Activated naive CD4-positive, alpha-beta T cell treated with anti-CD3 and anti-CD28 coated beads for 36 hours (primary cell): ENCODE data around the gene VAV3. TPM values are rescaled to one million over a fixed set of nuclear protein-coding genes. Genes with fewer than 3 reads are reported as not detected.
"Not testable (repeated sequence)": the region's sequence is repeated elsewhere in the genome, so short reads cannot be mapped to it uniquely, and the experiment has no call there.

ENCODE experiments used
- CTCF ChIA-PET: fragments of 350-600 bp; sonication (Branson Sonifier 250); formaldehyde crosslinking; loops from one replicate; lab custom pipeline; 2021; ENCODE audit warnings: antibody characterized with exemption; lab: Charles Lee
- DNase-seq: peaks from one replicate; pipeline ENCODE4 v3.0.0-alpha.2; 2020
- H3K27ac Mint-ChIP-seq: one replicate; pipeline ENCODE4 v1.8.0; 2021; ENCODE audit warnings: mild to moderate bottlenecking, mixed read lengths
- H3K27me3 Mint-ChIP-seq: one replicate; pipeline ENCODE4 v1.8.0; 2021; ENCODE audit warnings: low read depth, mixed read lengths
- H3K36me3 Mint-ChIP-seq: one replicate; pipeline ENCODE4 v1.8.0; 2021; ENCODE audit warnings: low read depth, mixed read lengths
- H3K4me1 Mint-ChIP-seq: one replicate; pipeline ENCODE4 v1.8.0; 2021; ENCODE audit warnings: low read depth, mixed read lengths
- H3K4me3 Mint-ChIP-seq: one replicate; pipeline ENCODE4 v1.8.0; 2021; ENCODE audit warnings: mild to moderate bottlenecking, moderate library complexity, mixed read lengths
- H3K9me3 Mint-ChIP-seq: one replicate; pipeline ENCODE4 v1.8.0; 2021; ENCODE audit warnings: mixed read lengths
- intact Hi-C: fragments of 100-400 bp; cut with micrococcal nuclease; formaldehyde crosslinking; loops from one replicate; pipeline ENCODE4 v1.15.1; 2023
- total RNA-seq, 2 experiments: library from RNA; stranded (reverse); gene quantifications; one replicate each; pipeline ENCODE4 v1.2.3, GENCODE V29; 2021

VAV3 gene
- total RNA-seq, 2 experiments from 2014 or later: 1.3 to 2.3 TPM

DNA sequence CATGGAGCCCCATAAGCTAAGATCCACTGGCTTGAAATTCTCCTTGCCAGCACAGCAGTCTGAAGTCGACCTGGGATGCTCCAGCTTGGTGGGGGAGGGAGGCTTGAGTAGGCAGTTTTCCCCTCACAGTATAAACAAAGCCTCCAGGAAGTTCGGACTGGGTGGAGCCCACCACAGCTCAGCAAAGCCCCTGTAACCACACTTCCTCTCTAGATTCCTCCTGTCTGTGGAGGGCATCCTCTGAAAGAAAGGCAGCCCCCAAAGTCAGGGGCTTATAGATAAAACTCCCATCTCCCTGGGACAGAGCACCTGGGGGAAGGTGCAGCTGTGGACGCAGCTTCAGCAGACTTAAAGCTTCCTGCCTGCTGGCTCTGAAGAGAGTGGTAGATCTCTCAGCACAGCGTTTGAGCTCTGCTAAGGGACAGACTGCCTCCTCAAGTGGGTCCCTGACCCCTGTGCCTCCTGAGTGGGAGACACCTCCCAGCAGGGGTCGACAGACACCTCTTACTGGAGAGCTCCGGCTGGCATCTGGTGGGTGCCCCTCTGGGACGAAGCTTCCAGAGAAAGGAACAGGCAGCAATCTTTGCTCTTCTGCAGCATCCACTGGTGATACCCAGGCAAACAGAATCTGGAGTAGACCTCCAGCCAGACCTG, 120.3 kb downstream of the VAV3 start:
- H3K27me3 Mint-ChIP-seq, DNase-seq, intact Hi-C loops, H3K36me3 Mint-ChIP-seq, H3K9me3 Mint-ChIP-seq, H3K27ac Mint-ChIP-seq: not testable (repeated sequence)
- Mint-ChIP-seq H3K4me3 (peak overlapping the region; percentile 11), H3K4me1 (peaks cover 48% of the 10 kb centered on the region)
- CTCF ChIA-PET: interaction anchor here (0.6 to 1.5 kb wide), 6 partner anchors 59 to 282 kb away, joined by 3 to 6 read pairs (median 4); no protein-coding TSS in a partner anchor

GRCh38 chr1:107843989-107844388, 121.0 kb downstream of the VAV3 start:
- DNase-seq: no peak
- Mint-ChIP-seq H3K27me3 (no peaks in the 10 kb centered on the region), H3K36me3 (peaks cover 4% of the 10 kb centered on the region), H3K4me1 (peaks cover 48% of the 10 kb centered on the region), H3K9me3 (no peaks in the 10 kb centered on the region), H3K4me3 (peak overlapping the region; percentile 4), H3K27ac (no peak overlapping the region)
- intact Hi-C loops: no loop called here
- CTCF ChIA-PET: interaction anchor here (0.6 to 1.5 kb wide), 5 partner anchors 59 to 283 kb away, joined by 3 to 6 read pairs (median 4); no protein-coding TSS in a partner anchor

GRCh38 chr1:107842241-107842640, 122.7 kb downstream of the VAV3 start:
- Mint-ChIP-seq H3K4me1 (peaks cover 50% of the 10 kb centered on the region), H3K36me3 (peaks cover 5% of the 10 kb centered on the region), H3K9me3 (peaks cover 6% of the 10 kb centered on the region), H3K27me3 (no peaks in the 10 kb centered on the region), H3K27ac (no peak overlapping the region), H3K4me3 (no peak overlapping the region)
- CTCF ChIA-PET: interaction anchor here (1.4 to 1.8 kb wide), 2 partner anchors 39 to 283 kb away, joined by 3 to 4 read pairs; no protein-coding TSS in a partner anchor
- intact Hi-C loops: no loop called here
- peak; percentile 21 for DNase-seq

- peaks cover 61% of the 10 kb centered on the region for H3K4me1 Mint-ChIP-seq
- intact Hi-C loops: no loop called here
- CTCF ChIA-PET: interaction anchor here (0.9 to 1.8 kb wide), 2 partner anchors 37 to 285 kb away, joined by 3 to 4 read pairs; no protein-coding TSS in a partner anchor
- DNase-seq: no peak
- no peak overlapping the region for H3K4me3 Mint-ChIP-seq
- H3K36me3 Mint-ChIP-seq: peaks cover 2% of the 10 kb centered on the region
- no peaks in the 10 kb centered on the region for H3K27me3 Mint-ChIP-seq
- peaks cover 6% of the 10 kb centered on the region for H3K9me3 Mint-ChIP-seq
- H3K27ac Mint-ChIP-seq: no peak overlapping the region
Observed at GRCh38 chr1:107840725-107841124, 124.3 kb downstream of the VAV3 start.

GRCh38 chr1:107838056-107838455, 126.9 kb downstream of the VAV3 start:
- intact Hi-C loops: no loop called here
- Mint-ChIP-seq H3K27ac (no peak overlapping the region), H3K27me3 (no peaks in the 10 kb centered on the region), H3K4me3 (no peak overlapping the region), H3K9me3 (peaks cover 6% of the 10 kb centered on the region), H3K36me3 (peaks cover 2% of the 10 kb centered on the region), H3K4me1 (peaks cover 41% of the 10 kb centered on the region)
- CTCF ChIA-PET: no interaction called here
- DNase-seq: no peak

DNA sequence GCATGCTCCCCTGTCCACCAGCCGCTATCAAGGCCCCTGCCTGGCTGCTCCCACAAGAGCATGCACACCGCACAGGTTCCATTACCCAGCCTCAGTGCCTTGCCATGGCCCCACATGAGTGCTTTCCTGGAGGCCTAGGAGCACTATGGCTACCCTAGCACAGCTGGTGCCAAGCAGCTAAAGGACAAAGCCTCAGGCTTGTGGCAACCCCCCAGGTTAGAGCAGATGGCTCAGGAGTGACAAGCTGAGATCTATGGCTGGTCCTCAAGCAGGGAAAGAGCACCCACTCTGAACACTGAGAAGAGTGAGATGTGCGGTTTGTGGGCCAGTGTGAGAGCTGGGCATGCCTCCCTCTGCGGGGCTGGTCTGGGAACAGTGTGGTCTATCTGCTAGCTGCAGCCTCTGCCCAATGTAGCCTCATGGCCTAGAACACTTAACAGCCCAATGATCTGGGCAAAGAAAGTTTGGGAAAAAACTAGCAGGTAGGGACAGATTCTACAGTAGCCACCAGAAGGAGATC, 129.8 kb downstream of the VAV3 start:
- Mint-ChIP-seq H3K4me1 (peaks cover 22% of the 10 kb centered on the region), H3K36me3 (peaks cover 2% of the 10 kb centered on the region), H3K9me3 (peaks cover 6% of the 10 kb centered on the region), H3K27me3 (no peaks in the 10 kb centered on the region), H3K27ac (no peak overlapping the region), H3K4me3 (no peak overlapping the region)
- CTCF ChIA-PET: no interaction called here
- DNase-seq: no peak
- intact Hi-C loops: no loop called here

- Mint-ChIP-seq H3K27me3 (no peaks in the 10 kb centered on the region), H3K4me3 (no peak overlapping the region), H3K4me1 (peaks cover 39% of the 10 kb centered on the region), H3K27ac (no peak overlapping the region), H3K9me3 (peaks cover 6% of the 10 kb centered on the region), H3K36me3 (peaks cover 2% of the 10 kb centered on the region)
- no peak for DNase-seq
- intact Hi-C loops: no loop called here
- CTCF ChIA-PET: interaction anchor here (0.9 to 1.3 kb wide), 3 partner anchors 10 to 290 kb away, joined by 3 to 5 read pairs (median 3); no protein-coding TSS in a partner anchor
Observed at GRCh38 chr1:107833061-107833460, 131.9 kb downstream of the VAV3 start.

DNA sequence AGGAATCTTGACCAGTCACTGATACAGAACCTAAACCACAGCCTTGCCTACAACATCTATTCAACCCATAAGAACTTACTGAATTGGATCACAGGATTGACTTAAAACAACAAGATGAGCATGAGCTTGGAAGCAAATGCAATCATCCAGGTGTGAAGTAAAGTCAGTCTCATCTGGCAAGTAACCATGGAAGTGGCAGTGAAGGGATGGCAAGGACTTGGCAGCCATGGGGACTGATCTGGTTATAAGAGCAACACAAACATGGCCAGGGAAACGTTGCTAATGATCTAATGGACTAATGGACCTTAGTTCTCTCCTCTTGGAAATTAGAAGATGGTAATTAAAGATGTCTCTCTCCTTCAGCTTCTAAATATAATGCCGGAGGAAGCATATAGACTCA, 133.1 kb downstream of the VAV3 start:
- Mint-ChIP-seq H3K4me3 (no peak overlapping the region), H3K9me3 (no peaks in the 10 kb centered on the region), H3K4me1 (peaks cover 37% of the 10 kb centered on the region), H3K27me3 (no peaks in the 10 kb centered on the region), H3K27ac (no peak overlapping the region), H3K36me3 (no peaks in the 10 kb centered on the region)
- DNase-seq: no peak
- CTCF ChIA-PET: interaction anchor here (1.3 kb wide), 1 partner anchor 292 kb away, joined by 5 read pairs; no protein-coding TSS in a partner anchor
- intact Hi-C loops: no loop called here

DNA sequence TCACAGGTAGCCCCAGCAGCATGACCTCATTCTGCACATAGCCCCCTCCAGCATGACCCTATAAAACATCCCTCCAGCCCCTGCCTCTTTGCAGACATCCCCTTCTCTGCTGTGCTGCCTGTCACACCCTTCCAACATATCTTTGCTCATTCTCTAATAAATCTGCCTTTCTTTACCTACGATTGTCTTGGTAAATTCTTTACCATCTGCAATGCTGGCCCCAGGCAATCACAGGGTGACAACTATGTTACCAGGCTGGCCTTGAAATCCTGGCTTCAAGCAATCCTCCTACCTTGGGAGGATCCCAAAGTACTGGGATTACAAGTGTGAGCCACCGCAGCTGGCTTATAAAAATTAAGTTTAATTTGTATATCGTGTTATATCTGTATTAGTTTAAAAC, 134.5 kb downstream of the VAV3 start:
- Mint-ChIP-seq H3K9me3 (no peaks in the 10 kb centered on the region), H3K4me3 (no peak overlapping the region), H3K27ac (no peak overlapping the region), H3K27me3 (no peaks in the 10 kb centered on the region), H3K4me1 (peaks cover 29% of the 10 kb centered on the region), H3K36me3 (no peaks in the 10 kb centered on the region)
- intact Hi-C loops: no loop called here
- no peak for DNase-seq
- CTCF ChIA-PET: no interaction called here

DNA sequence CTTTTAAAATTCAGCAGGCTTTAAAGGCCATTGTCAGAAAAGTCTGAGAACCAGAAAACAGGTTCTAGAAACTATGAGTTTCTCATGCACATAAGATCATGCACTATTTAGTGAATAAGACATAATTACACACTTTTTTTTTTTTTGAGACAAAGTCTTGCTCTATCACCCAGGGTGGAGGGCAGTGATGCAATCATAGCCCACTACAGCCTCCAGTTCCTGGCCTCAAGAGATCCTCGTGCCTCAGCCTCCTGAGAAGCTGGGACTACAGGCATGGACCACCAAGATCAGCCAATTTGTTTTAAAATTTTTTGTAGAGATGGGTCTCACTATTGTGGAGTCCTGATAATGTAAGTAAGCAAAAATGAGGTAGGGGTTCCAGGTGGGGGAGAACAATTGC, 134.9 kb downstream of the VAV3 start:
- no peaks in the 10 kb centered on the region for H3K9me3 Mint-ChIP-seq
- CTCF ChIA-PET: no interaction called here
- no peak for DNase-seq
- peaks cover 29% of the 10 kb centered on the region for H3K4me1 Mint-ChIP-seq
- no peak overlapping the region for H3K4me3 Mint-ChIP-seq
- no peaks in the 10 kb centered on the region for H3K27me3 Mint-ChIP-seq
- no peaks in the 10 kb centered on the region for H3K36me3 Mint-ChIP-seq
- no peak overlapping the region for H3K27ac Mint-ChIP-seq
- intact Hi-C loops: no loop called here

DNA sequence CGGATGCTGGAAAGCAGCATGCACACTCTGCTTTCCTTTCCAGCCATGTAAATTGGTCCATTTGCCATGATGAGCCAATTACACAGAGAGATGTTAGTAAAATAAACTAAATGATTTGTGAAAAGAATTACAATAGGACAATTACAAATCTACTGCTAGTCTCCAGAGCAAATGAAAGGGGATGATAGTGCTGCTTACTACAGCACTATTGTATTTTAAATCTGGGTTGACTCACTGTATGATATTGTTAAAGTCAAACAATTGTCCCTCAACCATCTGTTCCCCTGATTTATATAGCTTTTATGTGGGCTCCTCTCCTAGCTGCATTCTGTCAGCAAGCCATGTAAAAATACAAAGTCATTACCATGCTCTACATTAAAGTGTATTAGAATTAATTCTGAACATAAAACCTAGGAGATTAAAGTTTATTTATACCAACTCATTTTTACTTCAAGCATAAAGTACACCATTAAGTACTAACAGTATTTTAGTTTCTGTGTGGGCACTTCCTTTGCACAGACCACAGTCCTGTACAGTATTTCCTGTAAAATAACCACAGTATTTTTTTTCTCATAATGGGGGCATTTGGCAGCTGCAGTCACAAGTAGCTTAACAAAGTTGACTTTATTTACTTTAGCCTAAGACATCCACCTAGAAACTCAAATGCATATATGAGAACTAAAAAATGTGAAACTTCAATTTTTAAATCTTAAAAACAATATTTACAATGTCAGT, 135.8 kb downstream of the VAV3 start:
- Mint-ChIP-seq H3K4me1 (peaks cover 29% of the 10 kb centered on the region), H3K4me3 (no peak overlapping the region), H3K27ac (no peak overlapping the region), H3K36me3 (no peaks in the 10 kb centered on the region), H3K27me3 (no peaks in the 10 kb centered on the region), H3K9me3 (no peaks in the 10 kb centered on the region)
- intact Hi-C loops: loop anchor here (2.0 kb wide), 1 partner anchor 106 kb away; no protein-coding TSS in a partner anchor
- DNase-seq: no peak
- CTCF ChIA-PET: no interaction called here

DNA sequence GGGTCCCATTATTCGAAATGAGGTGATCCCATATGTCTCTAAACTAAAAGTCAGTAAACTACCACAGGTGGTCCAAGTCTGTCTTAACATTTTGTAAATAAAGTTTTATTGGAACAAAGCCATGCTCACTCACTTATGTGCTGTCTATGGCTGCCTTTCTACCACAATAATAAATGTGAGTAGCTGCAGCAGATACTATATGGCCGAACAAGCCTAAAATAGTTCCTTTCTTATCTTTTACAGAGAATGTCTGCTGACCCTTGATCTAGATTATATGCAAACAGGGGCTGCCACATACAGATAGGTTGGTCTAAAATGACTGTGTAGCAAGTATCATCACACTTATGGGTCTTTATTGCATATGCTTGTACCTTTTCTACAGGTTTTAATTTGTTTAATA, 140.0 kb downstream of the VAV3 start:
- peaks cover 11% of the 10 kb centered on the region for H3K9me3 Mint-ChIP-seq
- no peak overlapping the region for H3K4me3 Mint-ChIP-seq
- H3K27ac Mint-ChIP-seq: no peak overlapping the region
- intact Hi-C loops: no loop called here
- H3K27me3 Mint-ChIP-seq: no peaks in the 10 kb centered on the region
- peaks cover 39% of the 10 kb centered on the region for H3K4me1 Mint-ChIP-seq
- CTCF ChIA-PET: no interaction called here
- H3K36me3 Mint-ChIP-seq: peaks cover 19% of the 10 kb centered on the region
- no peak for DNase-seq
